Measurements from ENCODE around the gene CERT1.
"Not testable (repeated sequence)": the region's sequence is repeated elsewhere in the genome, so short reads cannot be mapped to it uniquely, and the experiment has no call there.

Gene CERT1

GRCh38 chr5:75498208-75498777 is 13.1 kb downstream of the CERT1 start:
- Mint-ChIP-seq H3K4me1 (no peaks in the 10 kb centered on the region), H3K27ac (no peak overlapping the region), H3K9me3 (no peaks in the 10 kb centered on the region), H3K36me3 (ENCODE audit: low read depth) (peaks cover 71% of the 10 kb centered on the region), H3K4me3 (no peak overlapping the region), H3K27me3 (ENCODE audit: low read depth) (no peaks in the 10 kb centered on the region)
- TF ChIP-seq CTCF (IDR thresholded peaks at IDR 0.05; ENCODE audit: unreplicated experiment in 3 of 3) = no peak

GRCh38 chr5:75496026-75496425 is 15.4 kb downstream of the CERT1 start:
- H3K27me3 Mint-ChIP-seq (ENCODE audit: low read depth) = no peaks in the 10 kb centered on the region
- peaks cover 8% of the 10 kb centered on the region for H3K9me3 Mint-ChIP-seq
- TF ChIP-seq CTCF (IDR thresholded peaks at IDR 0.05; ENCODE audit: unreplicated experiment in 3 of 3) = no peak
- peaks cover 82% of the 10 kb centered on the region for H3K36me3 Mint-ChIP-seq (ENCODE audit: low read depth)
- no peak overlapping the region for H3K4me3 Mint-ChIP-seq
- no peak overlapping the region for H3K27ac Mint-ChIP-seq
- no peaks in the 10 kb centered on the region for H3K4me1 Mint-ChIP-seq

GRCh38 chr5:75491621-75492020 is 19.8 kb downstream of the CERT1 start:
- TF ChIP-seq CTCF (IDR thresholded peaks at IDR 0.05; ENCODE audit: unreplicated experiment in 3 of 3) = no peak
- H3K27ac Mint-ChIP-seq = no peak overlapping the region
- no peaks in the 10 kb centered on the region for H3K4me1 Mint-ChIP-seq
- H3K4me3 Mint-ChIP-seq = no peak overlapping the region
- peaks cover 81% of the 10 kb centered on the region for H3K36me3 Mint-ChIP-seq (ENCODE audit: low read depth)
- no peaks in the 10 kb centered on the region for H3K27me3 Mint-ChIP-seq (ENCODE audit: low read depth)
- H3K9me3 Mint-ChIP-seq = peaks cover 44% of the 10 kb centered on the region

- H3K4me1 Mint-ChIP-seq; H3K27me3 Mint-ChIP-seq (ENCODE audit: low read depth); H3K4me3 Mint-ChIP-seq; H3K27ac Mint-ChIP-seq: not testable (repeated sequence)
- Mint-ChIP-seq H3K9me3 (peaks cover 60% of the 10 kb centered on the region), H3K36me3 (ENCODE audit: low read depth) (peaks cover 90% of the 10 kb centered on the region)
These were observed 21.6 kb downstream of the CERT1 start for GRCh38 chr5:75489847-75490246.

- peaks cover 68% of the 10 kb centered on the region for H3K9me3 Mint-ChIP-seq
- peaks cover 79% of the 10 kb centered on the region for H3K36me3 Mint-ChIP-seq (ENCODE audit: low read depth)
- TF ChIP-seq CTCF (IDR thresholded peaks at IDR 0.05; ENCODE audit: unreplicated experiment in 3 of 3) = no peak
- no peaks in the 10 kb centered on the region for H3K4me1 Mint-ChIP-seq
- no peaks in the 10 kb centered on the region for H3K27me3 Mint-ChIP-seq (ENCODE audit: low read depth)
- H3K4me3 Mint-ChIP-seq = no peak overlapping the region
- H3K27ac Mint-ChIP-seq = no peak overlapping the region
These were observed 26.8 kb downstream of the CERT1 start for GRCh38 chr5:75484605-75485004.

GRCh38 chr5:75482482-75482881 is 28.9 kb downstream of the CERT1 start:
- no peak overlapping the region for H3K27ac Mint-ChIP-seq
- no peak overlapping the region for H3K4me3 Mint-ChIP-seq
- no peaks in the 10 kb centered on the region for H3K4me1 Mint-ChIP-seq
- TF ChIP-seq CTCF (IDR thresholded peaks at IDR 0.05; ENCODE audit: unreplicated experiment in 3 of 3) = no peak
- peaks cover 52% of the 10 kb centered on the region for H3K9me3 Mint-ChIP-seq
- peaks cover 62% of the 10 kb centered on the region for H3K36me3 Mint-ChIP-seq (ENCODE audit: low read depth)
- H3K27me3 Mint-ChIP-seq (ENCODE audit: low read depth) = no peaks in the 10 kb centered on the region
